NT2/D1 (cell line): ENCODE measurements around the gene PSG1.
"Not testable (repeated sequence)": the region's sequence is repeated elsewhere in the genome, so short reads cannot be mapped to it uniquely, and the experiment has no call there.

Source experiments
- DNase-seq: peaks from one replicate; pipeline ENCODE4 v3.0.0-alpha.2; 2011; ENCODE audit warnings: low read depth, low spot score
- H3K27me3 ChIP-seq: 2 replicates; pipeline ENCODE4 v1.6.0; 2011; ENCODE audit warnings: mild to moderate bottlenecking; ENCODE audit not compliant: insufficient read length, insufficient read depth
- H3K36me3 ChIP-seq: 2 replicates; pipeline ENCODE4 v1.6.1; 2011; ENCODE audit warnings: mild to moderate bottlenecking, low read length, mixed read lengths; ENCODE audit not compliant: insufficient read depth, insufficient read length
- H3K4me1 ChIP-seq: 2 replicates; pipeline ENCODE4 v1.5.1; 2011; ENCODE audit not compliant: insufficient read depth, insufficient read length
- H3K4me3 ChIP-seq: 2 replicates; pipeline ENCODE4 v1.5.1; 2011; ENCODE audit warnings: low read depth; ENCODE audit not compliant: insufficient read length
- H3K9ac ChIP-seq: 2 replicates; pipeline ENCODE4 v1.6.0; 2011; ENCODE audit warnings: low read depth; ENCODE audit not compliant: insufficient read length
- H3K9me3 ChIP-seq: 2 replicates; pipeline ENCODE4 v1.5.1; 2011; ENCODE audit warnings: mild to moderate bottlenecking, low read length; ENCODE audit not compliant: insufficient read depth
- SUZ12 ChIP-seq: IDR thresholded peaks from 2 replicates; pipeline ENCODE4 v1.6.1; 2011; ENCODE audit not compliant: insufficient read length, insufficient read depth; ENCODE audit errors: extremely low read depth
- YY1 ChIP-seq: IDR thresholded peaks from 2 replicates; pipeline ENCODE4 v1.6.1; 2011; ENCODE audit not compliant: insufficient read length, insufficient read depth
- ZNF274 ChIP-seq: IDR thresholded peaks from 2 replicates; pipeline ENCODE4 v1.6.1; 2011; ENCODE audit warnings: mild to moderate bottlenecking, low read depth, low read length

The PSG1 gene

DNA sequence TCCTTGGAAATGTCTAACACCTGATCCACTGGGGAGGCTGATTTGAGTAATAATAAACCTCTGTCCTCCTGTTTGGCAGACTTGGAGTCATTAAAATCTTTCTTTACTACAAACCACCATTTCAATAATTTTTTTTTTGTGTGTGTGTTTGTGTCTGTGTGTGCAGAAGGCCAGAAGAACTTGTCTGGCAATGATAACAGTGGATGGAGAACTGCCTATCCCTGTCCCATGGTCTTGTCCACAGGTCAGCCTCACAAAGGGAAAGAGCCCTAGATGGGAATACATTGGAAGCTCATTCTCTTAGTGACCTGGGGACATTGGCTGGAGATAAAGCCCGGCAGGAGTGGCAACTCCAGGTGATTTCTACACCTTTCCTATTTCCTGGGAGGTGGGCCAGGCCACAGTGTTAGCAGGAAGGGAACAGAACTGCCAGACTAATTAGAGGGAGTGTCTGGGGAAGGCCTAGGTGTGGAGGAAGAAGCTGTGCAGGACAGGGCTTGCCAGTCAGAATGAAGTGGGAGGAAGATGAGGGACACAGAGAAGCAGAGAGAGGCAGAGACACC is 27.7 kb downstream of the PSG1 start:
- H3K36me3 ChIP-seq, H3K4me3 ChIP-seq, H3K9ac ChIP-seq, H3K9me3 ChIP-seq, H3K27me3 ChIP-seq, H3K4me1 ChIP-seq, DNase-seq: not testable (repeated sequence)

DNA sequence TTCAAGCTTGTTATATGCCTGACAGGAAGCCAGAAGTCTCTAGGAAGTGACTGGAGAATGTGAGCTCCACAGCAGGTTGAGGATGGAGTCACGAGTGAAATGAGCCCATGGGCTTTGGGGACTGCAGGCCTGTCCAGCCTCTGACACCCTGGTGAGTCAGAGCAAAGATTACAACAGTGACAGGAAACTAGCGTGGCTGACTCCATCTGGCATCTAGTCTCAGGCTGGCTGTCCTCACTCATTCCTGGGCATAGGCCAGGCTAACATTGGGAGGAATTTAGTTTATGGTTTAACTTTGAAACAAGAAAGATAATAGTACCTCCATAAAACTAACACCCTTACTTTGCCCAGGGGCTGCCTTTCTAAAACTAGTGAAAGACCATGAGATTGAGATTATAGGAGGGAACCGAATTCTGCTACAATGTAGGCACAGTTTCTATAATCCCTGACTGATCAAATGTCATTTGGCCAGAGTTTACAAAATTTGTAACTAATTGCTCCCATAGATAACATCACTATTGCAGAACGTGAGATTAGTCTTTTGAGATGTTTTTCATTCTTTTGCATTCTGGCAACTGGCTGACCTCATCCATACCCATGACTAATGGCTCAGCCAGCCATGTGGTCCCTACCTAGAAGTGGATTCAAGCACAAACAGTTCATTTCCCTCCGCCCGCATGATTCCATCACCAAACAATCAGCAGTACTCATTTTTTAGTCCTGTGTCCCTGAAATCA is 28.4 kb downstream of the PSG1 start:
- no peak overlapping the region for H3K9ac ChIP-seq
- no peaks in the 10 kb centered on the region for H3K27me3 ChIP-seq
- H3K9me3 ChIP-seq = no peaks in the 10 kb centered on the region
- no peaks in the 10 kb centered on the region for H3K4me1 ChIP-seq
- no peaks in the 10 kb centered on the region for H3K36me3 ChIP-seq
- H3K4me3 ChIP-seq = no peak overlapping the region
- DNase-seq = no peak
- no peak for TF ChIP-seq SUZ12
- no peak for TF ChIP-seq YY1
- no peak for TF ChIP-seq ZNF274

DNA sequence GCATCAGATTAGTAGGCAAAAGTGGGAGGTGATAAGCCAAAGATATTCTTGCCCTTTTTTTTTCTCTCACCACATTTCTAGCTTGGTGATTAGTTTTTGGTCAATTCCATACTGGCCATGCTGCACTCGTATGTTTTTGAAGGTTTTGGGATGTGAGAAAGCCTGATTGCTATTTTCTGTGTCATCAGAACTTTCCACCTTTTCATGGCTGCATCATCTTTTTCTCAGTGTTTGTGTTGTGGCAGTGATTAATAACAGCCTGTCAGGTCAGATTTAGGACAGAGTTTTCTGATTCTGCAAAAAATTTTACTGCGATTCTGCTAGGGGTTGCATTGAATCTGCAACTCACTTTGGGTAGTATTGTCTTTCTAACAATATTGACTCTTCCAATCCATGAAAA is 32.9 kb downstream of the PSG1 start:
- Histone ChIP-seq H3K9ac (no peak overlapping the region), H3K27me3 (no peaks in the 10 kb centered on the region), H3K4me3 (no peak overlapping the region), H3K4me1 (no peaks in the 10 kb centered on the region), H3K36me3 (no peaks in the 10 kb centered on the region), H3K9me3 (no peaks in the 10 kb centered on the region)
- TF ChIP-seq YY1 (no peak), SUZ12 (no peak), ZNF274 (no peak)
- DNase-seq = no peak

DNA sequence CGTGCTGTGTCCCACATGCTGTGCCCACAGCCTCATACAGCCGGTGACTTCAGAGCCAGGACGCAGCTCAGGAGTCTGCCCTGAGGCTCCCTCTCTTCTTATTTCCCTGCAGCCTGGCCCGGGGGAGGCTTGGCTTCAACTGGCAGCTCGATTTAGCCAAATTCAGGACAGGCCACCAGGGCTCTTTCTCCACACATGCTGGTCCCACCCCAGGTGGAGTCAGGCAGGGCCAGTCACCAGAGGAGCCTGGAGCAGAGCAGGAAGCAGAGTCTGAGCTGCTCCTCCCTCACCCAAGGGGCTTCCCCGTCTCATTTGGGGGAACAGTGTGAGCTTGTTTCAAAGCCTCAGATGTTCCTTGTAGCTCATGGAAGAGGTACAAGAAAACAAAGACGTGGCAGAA is 35.9 kb downstream of the PSG1 start:
- H3K36me3 ChIP-seq, DNase-seq, H3K27me3 ChIP-seq, H3K9ac ChIP-seq, H3K4me1 ChIP-seq, H3K9me3 ChIP-seq, H3K4me3 ChIP-seq: not testable (repeated sequence)

DNA sequence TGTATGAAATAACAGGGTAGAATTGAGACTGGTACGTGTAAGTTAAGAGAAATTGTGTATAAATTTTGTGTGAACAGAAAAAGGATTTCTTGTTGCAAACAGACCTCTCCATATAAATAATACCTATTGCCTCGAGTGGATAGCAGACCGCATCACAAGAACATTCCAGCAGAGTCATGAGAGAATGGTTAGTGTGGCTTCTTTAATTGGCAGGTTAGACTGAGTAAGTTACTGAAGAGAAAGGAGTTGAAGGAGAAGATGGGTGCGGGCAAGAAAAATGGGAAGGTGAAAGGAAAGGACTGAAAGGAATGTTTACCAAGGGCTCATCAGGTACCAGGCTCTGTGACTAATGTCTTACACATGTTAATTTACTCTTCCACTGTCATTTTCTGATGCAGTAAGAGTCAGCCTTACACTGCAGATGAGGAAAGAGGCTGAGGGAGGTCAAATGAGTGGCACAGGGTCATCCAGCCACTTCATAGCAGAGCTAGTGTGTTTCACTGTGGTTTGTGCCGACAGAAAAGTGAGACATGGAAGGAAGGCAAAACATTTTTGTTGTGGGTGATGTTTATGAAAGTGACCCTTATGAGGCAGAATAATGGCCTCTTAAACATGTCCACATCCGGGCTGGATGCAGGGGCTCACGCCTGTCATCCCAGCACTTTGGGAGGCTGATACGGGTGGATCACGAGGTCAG is 46.6 kb downstream of the PSG1 start:
- not testable (repeated sequence) for H3K9ac ChIP-seq, H3K4me1 ChIP-seq, H3K4me3 ChIP-seq, H3K36me3 ChIP-seq, DNase-seq, H3K27me3 ChIP-seq, H3K9me3 ChIP-seq

DNA sequence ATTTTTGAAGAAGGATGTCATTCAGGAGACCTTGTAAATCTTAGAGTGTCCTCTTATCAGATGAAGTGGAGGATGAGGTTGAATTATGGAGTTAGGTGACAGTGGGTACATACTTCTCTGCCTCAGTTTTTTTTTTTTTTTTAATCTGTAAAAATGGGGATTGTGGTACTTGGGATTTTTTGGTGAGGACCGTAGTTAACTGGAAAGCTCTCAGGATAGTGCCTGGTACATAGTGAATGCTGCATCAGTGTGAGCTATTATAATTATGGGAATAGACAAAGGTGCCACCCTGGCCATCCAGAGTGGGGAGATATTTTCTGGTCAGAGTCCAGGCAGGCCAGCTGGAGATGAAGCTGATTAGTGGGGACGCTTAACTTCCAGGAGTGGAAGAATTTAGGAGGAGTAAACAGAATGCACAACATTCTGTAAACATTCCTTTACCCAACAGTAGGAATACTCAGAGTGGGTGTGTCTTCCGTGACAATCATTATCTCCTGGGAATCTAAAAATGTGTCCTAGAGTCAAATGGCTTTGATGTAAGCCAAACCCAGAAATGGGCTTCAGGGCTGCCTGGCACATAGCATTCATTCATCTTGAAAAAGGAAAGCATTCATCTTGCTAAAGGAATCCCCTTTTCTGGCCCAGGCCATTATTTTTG is 47.4 kb downstream of the PSG1 start:
- not testable (repeated sequence) for H3K4me3 ChIP-seq, H3K9me3 ChIP-seq, H3K4me1 ChIP-seq, H3K9ac ChIP-seq, H3K36me3 ChIP-seq, H3K27me3 ChIP-seq, DNase-seq

DNA sequence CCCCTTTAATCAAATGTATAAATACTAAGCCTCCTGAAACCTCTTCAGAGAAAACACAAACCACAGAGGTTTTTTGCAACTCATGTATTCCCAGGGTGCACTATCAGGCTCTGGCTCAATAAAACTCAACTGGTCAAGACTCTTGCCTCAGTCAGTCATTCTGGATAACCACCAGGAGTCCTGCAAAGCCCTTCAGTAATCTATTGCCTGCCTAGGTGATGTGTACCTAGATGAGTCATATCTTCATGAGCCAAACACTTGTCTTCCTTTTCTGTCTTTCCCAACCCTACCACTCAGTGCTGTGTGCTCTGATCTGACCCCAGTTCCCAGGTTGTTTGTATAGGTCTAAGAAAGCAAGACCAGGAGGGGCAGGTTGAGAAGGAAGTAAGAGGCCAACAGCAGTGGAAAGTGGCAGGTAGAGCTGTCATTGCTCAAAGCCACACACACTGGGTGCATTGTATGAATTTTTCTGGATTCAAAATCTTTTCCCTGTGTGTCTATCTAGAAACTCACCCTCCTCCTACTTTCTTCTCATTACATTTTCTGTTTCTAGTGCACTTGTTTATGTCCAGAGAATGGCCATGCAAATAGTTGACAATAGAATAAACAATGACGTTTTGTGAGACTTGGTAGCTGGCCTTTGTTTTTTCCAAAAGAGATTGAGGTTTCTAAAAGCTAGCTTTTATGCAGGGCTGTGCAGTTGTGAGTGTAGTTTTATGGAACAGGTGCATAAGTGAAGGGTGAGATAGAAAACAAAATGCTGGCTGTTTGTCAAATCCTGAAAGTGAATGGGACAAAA is 48.1 kb downstream of the PSG1 start:
- H3K36me3 ChIP-seq = no peaks in the 10 kb centered on the region
- TF ChIP-seq YY1 = no peak
- no peak for TF ChIP-seq ZNF274
- no peak for TF ChIP-seq SUZ12
- no peaks in the 10 kb centered on the region for H3K27me3 ChIP-seq
- no peak overlapping the region for H3K4me3 ChIP-seq
- H3K9me3 ChIP-seq = no peaks in the 10 kb centered on the region
- H3K9ac ChIP-seq = no peak overlapping the region
- no peak for DNase-seq
- H3K4me1 ChIP-seq = no peaks in the 10 kb centered on the region

DNA sequence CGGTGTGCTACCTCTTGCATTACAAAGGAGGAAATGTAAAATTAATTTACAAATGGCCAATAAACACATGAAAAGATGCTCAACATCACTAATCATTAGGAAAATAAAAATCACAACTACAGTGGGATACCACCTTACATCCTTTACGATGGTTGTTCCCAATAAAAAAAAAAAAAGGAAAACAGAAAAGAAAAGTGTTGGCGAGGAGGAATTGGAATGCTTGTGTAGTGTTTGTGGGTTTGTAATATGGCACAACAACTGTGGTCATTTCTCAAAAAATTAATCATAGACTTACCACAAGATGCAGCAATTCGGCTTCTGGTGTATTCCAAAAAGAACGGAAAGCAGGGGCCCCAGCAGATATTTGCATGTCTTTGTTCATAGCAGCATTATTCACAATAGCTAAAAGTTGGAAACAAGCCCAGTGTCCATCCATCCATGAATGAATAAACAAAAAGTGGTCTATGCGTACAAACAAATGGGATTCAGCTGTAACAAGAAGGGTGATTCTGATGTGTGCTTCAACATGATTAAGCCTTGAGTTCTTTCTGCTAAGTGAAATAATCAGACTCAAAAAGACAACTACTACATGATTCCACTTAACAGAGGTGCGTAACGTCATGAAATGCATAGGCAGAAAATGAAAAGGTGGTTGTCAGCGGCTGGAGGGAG is 58.1 kb downstream of the PSG1 start:
- not testable (repeated sequence) for H3K4me3 ChIP-seq, DNase-seq, H3K4me1 ChIP-seq, H3K27me3 ChIP-seq, H3K9ac ChIP-seq, H3K9me3 ChIP-seq, H3K36me3 ChIP-seq

DNA sequence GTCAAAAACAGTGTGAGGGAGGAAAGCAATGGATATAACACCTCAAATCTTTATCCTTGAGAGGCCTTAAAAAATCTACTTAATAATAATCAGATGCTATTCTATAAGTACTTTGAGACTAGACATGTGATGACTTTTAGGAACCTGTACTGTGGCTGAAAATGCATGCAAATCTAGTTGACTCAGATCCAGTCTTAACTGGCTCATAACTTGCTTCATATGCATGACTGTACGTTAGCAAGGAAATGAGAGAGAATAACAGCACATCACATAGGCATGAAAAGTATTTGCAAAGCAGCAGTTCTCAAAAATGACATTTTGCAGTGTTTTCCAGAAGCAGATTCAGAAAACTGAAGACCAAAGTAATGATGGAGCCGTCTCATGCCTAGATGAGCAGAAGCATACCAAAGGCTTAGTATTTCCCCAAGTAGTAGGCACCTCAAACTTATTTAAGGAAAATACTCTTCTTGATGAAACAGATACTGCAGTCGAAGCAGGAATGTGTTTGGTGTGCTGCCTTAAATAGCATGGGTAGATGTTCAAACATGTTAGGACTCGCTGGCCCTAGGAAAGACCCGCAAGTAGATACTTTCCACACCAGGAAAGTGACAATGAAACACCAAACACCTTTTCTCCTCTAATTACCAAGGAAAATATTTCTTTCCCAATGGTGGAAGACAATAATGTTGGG is 59.4 kb downstream of the PSG1 start:
- H3K4me3 ChIP-seq, H3K27me3 ChIP-seq, H3K4me1 ChIP-seq, H3K36me3 ChIP-seq, H3K9ac ChIP-seq, DNase-seq, H3K9me3 ChIP-seq: not testable (repeated sequence)
